Stomach (tissue), 4 donors: ENCODE results near the gene CDH2.

Experiments
- EP300 ChIP-seq: sonication (generic); formaldehyde crosslinking; IDR thresholded peaks from one replicate; pipeline ENCODE4 v1.6.1; 2017; ENCODE audit warnings: antibody characterized with exemption
- POLR2A ChIP-seq, 4 donors: fragments of 450-650 bp; IDR thresholded peaks; one replicate each; pipeline ENCODE4 v1.6.1; 2016; ENCODE audit warnings: antibody characterized with exemption in 4 of 4, control low read depth in 2 of 4, mild to moderate bottlenecking in 1 of 4, moderate library complexity in 1 of 4
- POLR2AphosphoS5 ChIP-seq, 3 donors: sonication (generic); formaldehyde crosslinking; IDR thresholded peaks; one replicate each; pipeline ENCODE4 v1.6.1; 2016; ENCODE audit warnings: antibody characterized with exemption in 3 of 3
- TF ChIP-seq, protein P1 (sequence below), 7 experiments: fragments of 450-650 bp in 4 of 7; fragments of 200-600 bp in 3 of 7; sonication (generic) in 3 of 7; IDR thresholded peaks; one replicate each; pipeline ENCODE4 v1.5.1; 2016 to 2019; ENCODE audit warnings: antibody characterized with exemption in 7 of 7, control low read depth in 2 of 7, mild to moderate bottlenecking in 1 of 7

DNA sequence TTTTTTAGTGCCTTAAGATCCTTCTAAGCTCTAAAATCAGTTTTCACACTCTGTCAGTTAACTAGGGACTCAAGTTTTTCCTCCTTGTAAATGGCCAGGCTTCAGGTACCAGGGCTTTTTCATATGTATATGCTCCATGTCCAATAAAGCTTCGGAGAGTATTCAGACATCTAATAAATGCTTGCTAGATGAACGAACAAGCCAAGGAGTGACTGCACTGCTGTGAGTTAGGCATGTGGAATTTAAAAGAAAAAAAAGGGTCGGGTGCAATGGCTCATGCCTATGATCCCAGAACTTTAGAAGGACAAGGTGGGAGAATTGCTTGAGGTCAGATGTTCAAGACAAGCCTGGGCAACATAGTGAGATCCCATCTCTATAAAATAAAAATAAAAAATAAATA is 81.9 kb downstream of the CDH2 start:
- TF ChIP-seq, protein P1, sequence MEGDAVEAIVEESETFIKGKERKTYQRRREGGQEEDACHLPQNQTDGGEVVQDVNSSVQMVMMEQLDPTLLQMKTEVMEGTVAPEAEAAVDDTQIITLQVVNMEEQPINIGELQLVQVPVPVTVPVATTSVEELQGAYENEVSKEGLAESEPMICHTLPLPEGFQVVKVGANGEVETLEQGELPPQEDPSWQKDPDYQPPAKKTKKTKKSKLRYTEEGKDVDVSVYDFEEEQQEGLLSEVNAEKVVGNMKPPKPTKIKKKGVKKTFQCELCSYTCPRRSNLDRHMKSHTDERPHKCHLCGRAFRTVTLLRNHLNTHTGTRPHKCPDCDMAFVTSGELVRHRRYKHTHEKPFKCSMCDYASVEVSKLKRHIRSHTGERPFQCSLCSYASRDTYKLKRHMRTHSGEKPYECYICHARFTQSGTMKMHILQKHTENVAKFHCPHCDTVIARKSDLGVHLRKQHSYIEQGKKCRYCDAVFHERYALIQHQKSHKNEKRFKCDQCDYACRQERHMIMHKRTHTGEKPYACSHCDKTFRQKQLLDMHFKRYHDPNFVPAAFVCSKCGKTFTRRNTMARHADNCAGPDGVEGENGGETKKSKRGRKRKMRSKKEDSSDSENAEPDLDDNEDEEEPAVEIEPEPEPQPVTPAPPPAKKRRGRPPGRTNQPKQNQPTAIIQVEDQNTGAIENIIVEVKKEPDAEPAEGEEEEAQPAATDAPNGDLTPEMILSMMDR (IDR thresholded peaks at IDR 0.05) = no peak
- TF ChIP-seq POLR2AphosphoS5 (IDR thresholded peaks at IDR 0.05) = no peak
- no peak for TF ChIP-seq POLR2A (IDR thresholded peaks at IDR 0.05)
- no peak for TF ChIP-seq EP300
